HG02885 (cell line): Measurements from ENCODE around the gene ZNF579.
"Not testable (repeated sequence)": the region's sequence is repeated elsewhere in the genome, so short reads cannot be mapped to it uniquely, and the experiment has no call there.

ENCODE experiments used
- ATAC-seq: cut with Tn5 transposase; IDR thresholded peaks from one replicate; pipeline ENCODE4 v1.9.1; 2021; ENCODE audit warnings: mild to moderate bottlenecking; ENCODE audit not compliant: unreplicated experiment, poor library complexity

Gene ZNF579

GRCh38 chr19:55545443-55545842, 35.2 kb downstream of the ZNF579 start, which contains the start of gene SBK3:
Gene SBK3 (minus strand): TSS chr19:55545543. CDS start chr19:55545543, 0 bp downstream.
- ATAC-seq, result no peak

- no peak for ATAC-seq
These were observed 35.7 kb downstream of the ZNF579 start for GRCh38 chr19:55544776-55545439.

GRCh38 chr19:55544014-55544413, 36.6 kb downstream of the ZNF579 start:
- ATAC-seq, result no peak

- ATAC-seq, result no peak
These were observed 37.1 kb downstream of the ZNF579 start for GRCh38 chr19:55543567-55543966.

GRCh38 chr19:55542292-55542855, 38.3 kb downstream of the ZNF579 start:
- ATAC-seq, result no peak

- no peak for ATAC-seq
These were observed 39.6 kb downstream of the ZNF579 start for GRCh38 chr19:55541091-55541490.

- no peak for ATAC-seq
These were observed 40.0 kb downstream of the ZNF579 start for GRCh38 chr19:55540619-55541018.

GRCh38 chr19:55539090-55539984, 41.3 kb downstream of the ZNF579 start:
- no peak for ATAC-seq

GRCh38 chr19:55538132-55538531, 42.5 kb downstream of the ZNF579 start:
- no peak for ATAC-seq

GRCh38 chr19:55537741-55538111, 42.9 kb downstream of the ZNF579 start:
- ATAC-seq, result no peak

- no peak for ATAC-seq
These were observed 43.5 kb downstream of the ZNF579 start, which contains the start of gene SBK2 for GRCh38 chr19:55536951-55537740. Gene SBK2 (minus strand): TSS chr19:55537133. CDS start chr19:55536294, 839 bp downstream.

GRCh38 chr19:55536366-55536765, 44.3 kb downstream of the ZNF579 start:
- no peak for ATAC-seq

GRCh38 chr19:55535965-55536350, 44.7 kb downstream of the ZNF579 start:
- ATAC-seq, result no peak

- no peak for ATAC-seq
These were observed 45.3 kb downstream of the ZNF579 start for GRCh38 chr19:55535173-55535964.

- not testable (repeated sequence) for ATAC-seq
These were observed 46.4 kb downstream of the ZNF579 start for GRCh38 chr19:55534280-55534679.

GRCh38 chr19:55530996-55531395, 49.7 kb downstream of the ZNF579 start:
- no peak for ATAC-seq

- ATAC-seq, result no peak
These were observed 50.9 kb downstream of the ZNF579 start for GRCh38 chr19:55529636-55530234.

- ATAC-seq, result no peak
These were observed 52.4 kb downstream of the ZNF579 start for GRCh38 chr19:55528030-55528803.
